CD4-positive, alpha-beta T cell treated with Interleukin-17A for 1 hour (primary cell): ENCODE data around the gene ITPR1.
A peak's percentile ranks its signal among the peaks of the same experiment; 100 is the strongest.
"Not testable (repeated sequence)": the region's sequence is repeated elsewhere in the genome, so short reads cannot be mapped to it uniquely, and the experiment has no call there.

ENCODE experiments used
- DNase-seq: peaks from one replicate; pipeline ENCODE4 v3.0.0-alpha.2; 2020

Gene ITPR1

GRCh38 chr3:4493014-4493940 is at the start of gene ITPR1:
Gene ITPR1 (plus strand): TSS chr3:4493348. CDS start chr3:4516492, 23,144 bp downstream.
- peak; percentile 99 for DNase-seq

- DNase-seq, result no peak
Observed at GRCh38 chr3:4447295-4447999, 45.7 kb upstream of the ITPR1 start.

- DNase-seq, result no peak
Observed at GRCh38 chr3:4448187-4448586, 45.0 kb upstream of the ITPR1 start.

- DNase-seq, result no peak
Observed at GRCh38 chr3:4449043-4449805, 43.9 kb upstream of the ITPR1 start.

- DNase-seq, result no peak
Observed at GRCh38 chr3:4454142-4454541, 39.0 kb upstream of the ITPR1 start.

GRCh38 chr3:4456780-4457179 is 36.4 kb upstream of the ITPR1 start:
- not testable (repeated sequence) for DNase-seq

- DNase-seq, result no peak
Observed at GRCh38 chr3:4458961-4459360, 34.2 kb upstream of the ITPR1 start.

- DNase-seq, result no peak
Observed at GRCh38 chr3:4460334-4460733, 32.8 kb upstream of the ITPR1 start.

- no peak for DNase-seq
Observed at GRCh38 chr3:4461468-4462090, 31.6 kb upstream of the ITPR1 start.

GRCh38 chr3:4462369-4463040 is 30.6 kb upstream of the ITPR1 start:
- no peak for DNase-seq

- no peak for DNase-seq
Observed at GRCh38 chr3:4464576-4464975, 28.6 kb upstream of the ITPR1 start.

GRCh38 chr3:4466741-4467521 is 26.2 kb upstream of the ITPR1 start, which contains the start of gene SUMF1:
Gene SUMF1 (minus strand): TSS chr3:4467269. CDS start chr3:4467245, 24 bp downstream.
- DNase-seq, result peak; percentile 74

GRCh38 chr3:4467522-4467867 is 25.7 kb upstream of the ITPR1 start:
- DNase-seq, result no peak

- no peak for DNase-seq
Observed at GRCh38 chr3:4471907-4472306, 21.2 kb upstream of the ITPR1 start.

- no peak for DNase-seq
Observed at GRCh38 chr3:4472312-4472711, 20.8 kb upstream of the ITPR1 start.

GRCh38 chr3:4472766-4473165 is 20.4 kb upstream of the ITPR1 start:
- DNase-seq, result no peak

GRCh38 chr3:4474683-4475490 is 18.3 kb upstream of the ITPR1 start:
- peak; percentile 36 for DNase-seq

GRCh38 chr3:4475804-4476203 is 17.3 kb upstream of the ITPR1 start:
- DNase-seq, result no peak

- DNase-seq, result no peak
Observed at GRCh38 chr3:4476496-4476895, 16.7 kb upstream of the ITPR1 start.

GRCh38 chr3:4478261-4478660 is 14.9 kb upstream of the ITPR1 start:
- no peak for DNase-seq

GRCh38 chr3:4491855-4492207 is 1.3 kb upstream of the ITPR1 start:
- DNase-seq, result no peak
